NCI-H2107 treated with DMSO at 0.1 percent for 48 hours (cell line): ENCODE results near the gene TKFC.

Source experiments
- DNase-seq: peaks from one replicate; lab custom pipeline; 2025; ENCODE audit not compliant: unreplicated experiment; lab: John Stamatoyannopoulos, UW

TKFC gene

GRCh38 chr11:61325649-61326414, 7.2 kb upstream of the TKFC start:
- no peak for DNase-seq

GRCh38 chr11:61327669-61328071, 5.4 kb upstream of the TKFC start:
- no peak for DNase-seq

DNA sequence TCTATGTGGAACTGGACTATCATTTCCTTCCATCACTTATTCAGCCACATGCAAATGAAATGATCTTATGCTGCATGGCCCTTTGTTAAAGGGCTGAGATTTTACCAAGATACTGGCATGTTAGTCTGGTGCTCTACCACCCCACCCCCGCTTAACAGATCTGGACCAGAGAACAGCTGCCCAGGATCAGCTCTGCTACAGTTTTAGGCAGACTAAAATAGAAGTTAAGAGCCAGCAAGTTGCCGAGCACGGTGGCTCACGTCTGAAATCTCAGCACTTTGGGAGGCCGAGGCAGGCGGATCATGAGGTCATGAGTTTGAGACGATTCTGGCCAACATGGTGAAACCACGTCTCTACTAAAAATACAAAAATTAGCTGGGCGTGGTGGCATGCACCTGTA, 4.7 kb upstream of the TKFC start:
- no peak for DNase-seq

GRCh38 chr11:61329871-61330270, 3.2 kb upstream of the TKFC start:
- no peak for DNase-seq

- no peak for DNase-seq
These were observed 1.4 kb upstream of the TKFC start for GRCh38 chr11:61331651-61332050.

- no peak for DNase-seq
These were observed 689 bp upstream of the TKFC start for GRCh38 chr11:61332281-61332796.

GRCh38 chr11:61333550-61334433, 764 bp downstream of the TKFC start:
- no peak for DNase-seq

GRCh38 chr11:61334434-61335354, 1.7 kb downstream of the TKFC start:
- DNase-seq = no peak

GRCh38 chr11:61335355-61335710, 2.3 kb downstream of the TKFC start:
- no peak for DNase-seq

DNA sequence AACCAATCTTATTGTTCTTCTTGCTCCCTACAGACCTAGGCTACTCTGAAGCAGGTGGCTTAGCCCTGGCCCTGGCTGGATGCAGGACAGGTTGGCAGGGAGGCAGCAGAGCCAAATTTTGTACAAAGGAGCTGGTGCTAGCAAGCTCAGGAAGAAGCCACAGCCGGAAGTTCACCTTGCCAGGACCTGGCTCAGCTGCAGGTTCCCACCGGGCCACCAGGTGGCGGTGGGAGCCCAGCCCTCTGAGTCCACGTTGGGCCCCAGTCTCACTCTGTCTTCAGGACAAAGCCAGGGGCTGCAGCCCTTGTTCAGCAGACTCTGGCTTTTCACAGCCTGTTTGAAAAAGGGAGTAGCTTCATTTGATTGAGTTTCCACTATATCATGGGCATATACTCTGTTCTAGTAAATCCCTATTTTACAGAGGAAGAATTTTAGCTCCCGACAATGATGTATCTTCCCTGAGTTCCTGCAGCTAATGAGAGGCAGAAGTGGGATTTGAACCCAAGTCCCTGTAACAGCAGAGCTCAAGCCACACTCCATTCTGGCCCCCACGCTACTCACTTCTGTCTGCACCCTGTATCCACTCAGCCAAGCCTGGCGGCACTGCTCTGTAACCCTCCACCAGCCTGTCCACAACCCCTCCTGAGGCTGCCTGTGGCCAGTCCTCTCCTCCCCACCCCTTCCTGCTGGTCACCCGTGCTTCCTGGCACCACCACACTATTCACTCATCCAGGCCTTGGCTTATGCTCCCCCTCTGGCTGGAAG, 3.3 kb downstream of the TKFC start:
- peak; percentile 41 for DNase-seq

- no peak for DNase-seq
These were observed 4.9 kb downstream of the TKFC start for GRCh38 chr11:61337706-61338470.

DNA sequence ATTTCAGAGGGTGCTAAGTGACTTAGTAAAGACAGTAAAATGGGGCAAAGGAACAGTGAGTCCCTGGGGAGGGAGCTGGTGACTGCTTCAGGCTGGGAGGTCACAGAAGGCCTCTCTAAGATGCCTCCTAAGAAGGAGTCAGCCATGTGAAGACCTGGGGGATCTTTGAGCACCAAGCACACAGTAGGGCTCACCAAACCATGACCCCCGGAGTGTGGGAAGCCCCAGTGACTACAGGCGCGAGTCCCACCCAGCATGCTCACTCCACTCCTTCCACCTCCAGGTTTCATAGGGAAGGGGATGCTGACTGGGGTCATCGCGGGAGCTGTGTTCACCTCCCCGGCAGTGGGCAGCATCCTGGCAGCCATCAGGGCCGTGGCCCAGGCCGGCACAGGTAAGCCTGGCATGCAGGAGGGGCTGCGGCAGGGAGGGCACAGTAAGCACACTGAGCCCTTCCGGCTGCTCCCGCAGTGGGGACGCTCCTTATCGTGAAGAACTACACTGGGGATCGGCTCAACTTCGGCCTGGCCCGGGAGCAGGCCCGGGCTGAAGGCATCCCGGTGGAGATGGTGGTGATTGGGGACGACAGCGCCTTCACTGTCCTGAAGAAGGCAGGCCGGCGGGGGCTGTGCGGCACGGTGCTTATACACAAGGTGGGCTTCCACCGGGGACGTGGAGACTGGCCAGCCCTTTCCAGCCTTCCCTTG, 5.9 kb downstream of the TKFC start:
- DNase-seq = no peak

- DNase-seq = no peak
These were observed 6.5 kb downstream of the TKFC start for GRCh38 chr11:61339490-61339878.

DNA sequence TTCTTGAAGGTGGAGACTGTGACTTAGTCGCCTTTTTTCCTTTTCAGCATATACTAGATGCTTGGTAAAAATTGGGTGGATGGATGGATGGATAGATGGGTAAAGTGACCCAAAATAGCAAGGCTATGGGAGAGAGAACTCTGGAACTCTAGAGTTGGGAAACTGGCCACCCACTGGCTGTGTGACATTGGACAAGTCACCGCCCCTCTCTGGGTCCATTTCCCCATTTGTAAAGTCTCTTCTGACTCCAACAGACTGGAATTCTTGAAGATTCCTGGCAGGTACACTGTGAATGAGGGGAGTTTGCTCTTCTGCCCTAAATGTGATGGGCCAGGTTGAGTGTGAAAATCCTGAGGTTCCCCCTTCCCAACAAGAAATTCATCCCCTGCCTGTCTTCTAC, 8.0 kb downstream of the TKFC start:
- DNase-seq = no peak

DNA sequence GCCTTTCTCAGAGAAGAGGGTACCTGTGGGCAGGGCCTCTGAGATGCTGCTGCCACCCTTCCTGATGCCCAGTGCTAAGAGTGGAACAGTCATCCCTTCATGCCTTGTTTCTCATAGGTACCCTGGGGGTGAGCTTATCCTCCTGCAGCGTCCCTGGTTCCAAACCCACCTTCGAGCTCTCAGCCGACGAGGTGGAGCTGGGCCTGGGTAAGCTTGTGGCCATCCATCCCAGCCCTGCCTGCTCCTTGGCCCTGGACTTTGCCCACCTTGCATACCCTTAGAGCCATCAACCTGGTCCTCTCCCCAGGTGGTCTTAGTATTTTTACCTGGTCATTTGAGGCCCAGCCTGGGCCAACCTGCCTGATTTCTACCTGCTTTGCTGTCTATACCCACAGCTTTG, 8.7 kb downstream of the TKFC start:
- DNase-seq = no peak

- DNase-seq = no peak
These were observed 9.3 kb downstream of the TKFC start for GRCh38 chr11:61342207-61342803.

GRCh38 chr11:61343792-61344745, 11.0 kb downstream of the TKFC start:
- no peak for DNase-seq
